H1 (cell line): ENCODE data around the gene RASL11B. TPM values are rescaled to one million over a fixed set of nuclear protein-coding genes. Genes with fewer than 3 reads are reported as not detected.

Experiments
- CBX8 ChIP-seq: fragments of 300-800, 300-1000 bp; sonication (generic); IDR thresholded peaks from 2 replicates; pipeline ENCODE4 v1.7.1; 2016; ENCODE audit warnings: low read depth, low read length, borderline replicate concordance
- CHD2 ChIP-seq: IDR thresholded peaks from 2 replicates; pipeline ENCODE4 v1.6.1; 2012; ENCODE audit warnings: low read length, improper control_type of control experiment
- EP300 ChIP-seq, 2 experiments: IDR thresholded peaks; 1 replicate in 1 of 2; 2 replicates in 1 of 2; pipeline ENCODE4 v1.6.1; 2011 to 2012; ENCODE audit warnings: low read depth in 2 of 2, low read length in 2 of 2, mild to moderate bottlenecking in 2 of 2, borderline replicate concordance in 1 of 2, inconsistent platforms in 1 of 2, moderate library complexity in 1 of 2
- NRF1 ChIP-seq: IDR thresholded peaks from 2 replicates; pipeline ENCODE4 v1.6.1; 2011; ENCODE audit warnings: mild to moderate bottlenecking, low read depth, low read length, improper control_type of control experiment
- PHF8 ChIP-seq: fragments of 200-600 bp; sonication (generic); conservative IDR thresholded peaks from 2 replicates; pipeline ENCODE4 v1.7.1; 2012; ENCODE audit warnings: low read depth, mild to moderate bottlenecking, inconsistent platforms, low read length, moderate library complexity
- POLR2A ChIP-seq, 2 experiments: IDR thresholded peaks; 1 replicate in 1 of 2; 2 replicates in 1 of 2; pipeline ENCODE4 v1.6.1; 2011; ENCODE audit warnings: low read depth in 2 of 2, low read length in 2 of 2, mild to moderate bottlenecking in 2 of 2; ENCODE audit errors: control extremely low read depth in 1 of 2
- SP4 ChIP-seq: IDR thresholded peaks from 2 replicates; pipeline ENCODE4 v1.6.1; 2012; ENCODE audit warnings: low read length, inconsistent platforms
- polyA plus RNA-seq, 7 experiments: library from polyadenylated mRNA; depleted of rRNA in 3 of 7; stranded (reverse) in 5 of 7; unstranded in 2 of 7; fragments of >200 nt in 5 of 7; fragments of 200-250 nt in 2 of 7; gene quantifications; 1 replicate in 5 of 7; 2 replicates in 1 of 7; 4 replicates in 1 of 7; pipeline versions ENCODE4 v1.2.1 to v1.2.3, GENCODE V29; 2011 to 2013; ENCODE audit warnings: missing spikeins in 2 of 7, mixed read lengths in 2 of 7
- total RNA-seq: library from RNA; stranded (reverse); fragmentation: NEBNext Ultra II Directional; extraction: Animal tissue kit (Norgen Biotek cat#: 25700); gene quantifications from 2 replicates; pipeline ENCODE4 v1.2.1, GENCODE V29; 2021
- TF ChIP-seq, protein P1 (sequence below): fragments of 300-600 bp; sonication (generic); IDR thresholded peaks from 2 replicates; pipeline ENCODE4 v1.7.1; 2012; ENCODE audit warnings: low read length, moderate library complexity, mild to moderate bottlenecking, inconsistent platforms; ENCODE audit not compliant: insufficient replicate concordance
- TF ChIP-seq, protein P2 (sequence below): IDR thresholded peaks from 2 replicates; pipeline ENCODE4 v1.6.1; 2012; ENCODE audit warnings: low read length, inconsistent platforms

Gene RASL11B
- total and polyA plus RNA-seq, 2 of the 8 experiments (the other 6 are each of a cell fraction or from before 2014, with no cell fraction given): 49.8 to 75.5 TPM

DNA sequence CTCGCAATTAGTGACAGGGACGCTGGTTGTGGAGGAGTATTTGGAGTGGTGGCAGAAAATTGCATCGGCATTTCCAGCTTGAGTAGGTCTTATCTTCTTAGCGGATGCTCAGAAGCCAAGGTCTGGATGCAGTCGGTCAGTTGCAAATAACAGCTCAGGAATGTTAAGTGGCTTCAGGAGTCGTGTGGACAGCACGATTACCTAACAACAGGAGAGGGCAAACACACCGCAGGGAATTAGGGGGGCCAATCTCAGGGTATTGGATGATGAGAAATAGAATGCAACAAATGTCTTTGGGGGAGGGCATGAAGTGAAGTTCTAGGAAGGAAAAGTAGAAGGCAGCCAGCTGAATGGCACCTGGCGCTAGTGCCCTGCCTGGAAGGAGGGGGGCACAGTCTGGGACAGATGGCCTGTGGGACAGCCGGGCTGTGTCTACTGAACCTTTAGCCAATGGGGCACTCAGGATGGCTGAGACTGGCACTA is 11.8 kb downstream of the RASL11B start (continued):
- TF ChIP-seq, protein P1, sequence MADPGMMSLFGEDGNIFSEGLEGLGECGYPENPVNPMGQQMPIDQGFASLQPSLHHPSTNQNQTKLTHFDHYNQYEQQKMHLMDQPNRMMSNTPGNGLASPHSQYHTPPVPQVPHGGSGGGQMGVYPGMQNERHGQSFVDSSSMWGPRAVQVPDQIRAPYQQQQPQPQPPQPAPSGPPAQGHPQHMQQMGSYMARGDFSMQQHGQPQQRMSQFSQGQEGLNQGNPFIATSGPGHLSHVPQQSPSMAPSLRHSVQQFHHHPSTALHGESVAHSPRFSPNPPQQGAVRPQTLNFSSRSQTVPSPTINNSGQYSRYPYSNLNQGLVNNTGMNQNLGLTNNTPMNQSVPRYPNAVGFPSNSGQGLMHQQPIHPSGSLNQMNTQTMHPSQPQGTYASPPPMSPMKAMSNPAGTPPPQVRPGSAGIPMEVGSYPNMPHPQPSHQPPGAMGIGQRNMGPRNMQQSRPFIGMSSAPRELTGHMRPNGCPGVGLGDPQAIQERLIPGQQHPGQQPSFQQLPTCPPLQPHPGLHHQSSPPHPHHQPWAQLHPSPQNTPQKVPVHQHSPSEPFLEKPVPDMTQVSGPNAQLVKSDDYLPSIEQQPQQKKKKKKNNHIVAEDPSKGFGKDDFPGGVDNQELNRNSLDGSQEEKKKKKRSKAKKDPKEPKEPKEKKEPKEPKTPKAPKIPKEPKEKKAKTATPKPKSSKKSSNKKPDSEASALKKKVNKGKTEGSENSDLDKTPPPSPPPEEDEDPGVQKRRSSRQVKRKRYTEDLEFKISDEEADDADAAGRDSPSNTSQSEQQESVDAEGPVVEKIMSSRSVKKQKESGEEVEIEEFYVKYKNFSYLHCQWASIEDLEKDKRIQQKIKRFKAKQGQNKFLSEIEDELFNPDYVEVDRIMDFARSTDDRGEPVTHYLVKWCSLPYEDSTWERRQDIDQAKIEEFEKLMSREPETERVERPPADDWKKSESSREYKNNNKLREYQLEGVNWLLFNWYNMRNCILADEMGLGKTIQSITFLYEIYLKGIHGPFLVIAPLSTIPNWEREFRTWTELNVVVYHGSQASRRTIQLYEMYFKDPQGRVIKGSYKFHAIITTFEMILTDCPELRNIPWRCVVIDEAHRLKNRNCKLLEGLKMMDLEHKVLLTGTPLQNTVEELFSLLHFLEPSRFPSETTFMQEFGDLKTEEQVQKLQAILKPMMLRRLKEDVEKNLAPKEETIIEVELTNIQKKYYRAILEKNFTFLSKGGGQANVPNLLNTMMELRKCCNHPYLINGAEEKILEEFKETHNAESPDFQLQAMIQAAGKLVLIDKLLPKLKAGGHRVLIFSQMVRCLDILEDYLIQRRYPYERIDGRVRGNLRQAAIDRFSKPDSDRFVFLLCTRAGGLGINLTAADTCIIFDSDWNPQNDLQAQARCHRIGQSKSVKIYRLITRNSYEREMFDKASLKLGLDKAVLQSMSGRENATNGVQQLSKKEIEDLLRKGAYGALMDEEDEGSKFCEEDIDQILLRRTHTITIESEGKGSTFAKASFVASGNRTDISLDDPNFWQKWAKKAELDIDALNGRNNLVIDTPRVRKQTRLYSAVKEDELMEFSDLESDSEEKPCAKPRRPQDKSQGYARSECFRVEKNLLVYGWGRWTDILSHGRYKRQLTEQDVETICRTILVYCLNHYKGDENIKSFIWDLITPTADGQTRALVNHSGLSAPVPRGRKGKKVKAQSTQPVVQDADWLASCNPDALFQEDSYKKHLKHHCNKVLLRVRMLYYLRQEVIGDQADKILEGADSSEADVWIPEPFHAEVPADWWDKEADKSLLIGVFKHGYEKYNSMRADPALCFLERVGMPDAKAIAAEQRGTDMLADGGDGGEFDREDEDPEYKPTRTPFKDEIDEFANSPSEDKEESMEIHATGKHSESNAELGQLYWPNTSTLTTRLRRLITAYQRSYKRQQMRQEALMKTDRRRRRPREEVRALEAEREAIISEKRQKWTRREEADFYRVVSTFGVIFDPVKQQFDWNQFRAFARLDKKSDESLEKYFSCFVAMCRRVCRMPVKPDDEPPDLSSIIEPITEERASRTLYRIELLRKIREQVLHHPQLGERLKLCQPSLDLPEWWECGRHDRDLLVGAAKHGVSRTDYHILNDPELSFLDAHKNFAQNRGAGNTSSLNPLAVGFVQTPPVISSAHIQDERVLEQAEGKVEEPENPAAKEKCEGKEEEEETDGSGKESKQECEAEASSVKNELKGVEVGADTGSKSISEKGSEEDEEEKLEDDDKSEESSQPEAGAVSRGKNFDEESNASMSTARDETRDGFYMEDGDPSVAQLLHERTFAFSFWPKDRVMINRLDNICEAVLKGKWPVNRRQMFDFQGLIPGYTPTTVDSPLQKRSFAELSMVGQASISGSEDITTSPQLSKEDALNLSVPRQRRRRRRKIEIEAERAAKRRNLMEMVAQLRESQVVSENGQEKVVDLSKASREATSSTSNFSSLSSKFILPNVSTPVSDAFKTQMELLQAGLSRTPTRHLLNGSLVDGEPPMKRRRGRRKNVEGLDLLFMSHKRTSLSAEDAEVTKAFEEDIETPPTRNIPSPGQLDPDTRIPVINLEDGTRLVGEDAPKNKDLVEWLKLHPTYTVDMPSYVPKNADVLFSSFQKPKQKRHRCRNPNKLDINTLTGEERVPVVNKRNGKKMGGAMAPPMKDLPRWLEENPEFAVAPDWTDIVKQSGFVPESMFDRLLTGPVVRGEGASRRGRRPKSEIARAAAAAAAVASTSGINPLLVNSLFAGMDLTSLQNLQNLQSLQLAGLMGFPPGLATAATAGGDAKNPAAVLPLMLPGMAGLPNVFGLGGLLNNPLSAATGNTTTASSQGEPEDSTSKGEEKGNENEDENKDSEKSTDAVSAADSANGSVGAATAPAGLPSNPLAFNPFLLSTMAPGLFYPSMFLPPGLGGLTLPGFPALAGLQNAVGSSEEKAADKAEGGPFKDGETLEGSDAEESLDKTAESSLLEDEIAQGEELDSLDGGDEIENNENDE: peak; percentile 56
- TF ChIP-seq CHD2 (peak; percentile 62), PHF8 (no peak), EP300 (IDR thresholded peaks at IDR 0.05; ENCODE audit: borderline replicate concordance in 1 of 2, low read depth in 2 of 2, low read length in 2 of 2) (peak in 1 of 2 experiments; percentile 97; a peak in 2 of 3 replicates), SP4 (no peak), NRF1 (no peak), POLR2A (IDR thresholded peaks at IDR 0.05; ENCODE audit: control extremely low read depth in 1 of 2, low read depth in 2 of 2, low read length in 2 of 2) (0 out of 3 replicates have a peak, but pooled peaks of 1 of the 2 experiments have one; percentile 32), CBX8 (no peak)
- TF ChIP-seq, protein P2, sequence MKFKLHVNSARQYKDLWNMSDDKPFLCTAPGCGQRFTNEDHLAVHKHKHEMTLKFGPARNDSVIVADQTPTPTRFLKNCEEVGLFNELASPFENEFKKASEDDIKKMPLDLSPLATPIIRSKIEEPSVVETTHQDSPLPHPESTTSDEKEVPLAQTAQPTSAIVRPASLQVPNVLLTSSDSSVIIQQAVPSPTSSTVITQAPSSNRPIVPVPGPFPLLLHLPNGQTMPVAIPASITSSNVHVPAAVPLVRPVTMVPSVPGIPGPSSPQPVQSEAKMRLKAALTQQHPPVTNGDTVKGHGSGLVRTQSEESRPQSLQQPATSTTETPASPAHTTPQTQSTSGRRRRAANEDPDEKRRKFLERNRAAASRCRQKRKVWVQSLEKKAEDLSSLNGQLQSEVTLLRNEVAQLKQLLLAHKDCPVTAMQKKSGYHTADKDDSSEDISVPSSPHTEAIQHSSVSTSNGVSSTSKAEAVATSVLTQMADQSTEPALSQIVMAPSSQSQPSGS: peak; percentile 85; the same call in 1 of the 2 replicates
